GM18499 (cell line): ENCODE results near the gene COX4I1.
"Not testable (repeated sequence)": the region's sequence is repeated elsewhere in the genome, so short reads cannot be mapped to it uniquely, and the experiment has no call there.

Source experiments
- ATAC-seq: cut with Tn5 transposase; IDR thresholded peaks from one replicate; pipeline ENCODE4 v1.9.1; 2021; ENCODE audit warnings: moderate number of reproducible peaks; ENCODE audit not compliant: insufficient read depth, unreplicated experiment

COX4I1 gene

GRCh38 chr16:85821390-85822135 is 22.1 kb downstream of the COX4I1 start:
- ATAC-seq: no peak

GRCh38 chr16:85822145-85822544 is 22.6 kb downstream of the COX4I1 start:
- ATAC-seq: no peak

GRCh38 chr16:85823328-85823920 is 23.9 kb downstream of the COX4I1 start:
- ATAC-seq: no peak

DNA sequence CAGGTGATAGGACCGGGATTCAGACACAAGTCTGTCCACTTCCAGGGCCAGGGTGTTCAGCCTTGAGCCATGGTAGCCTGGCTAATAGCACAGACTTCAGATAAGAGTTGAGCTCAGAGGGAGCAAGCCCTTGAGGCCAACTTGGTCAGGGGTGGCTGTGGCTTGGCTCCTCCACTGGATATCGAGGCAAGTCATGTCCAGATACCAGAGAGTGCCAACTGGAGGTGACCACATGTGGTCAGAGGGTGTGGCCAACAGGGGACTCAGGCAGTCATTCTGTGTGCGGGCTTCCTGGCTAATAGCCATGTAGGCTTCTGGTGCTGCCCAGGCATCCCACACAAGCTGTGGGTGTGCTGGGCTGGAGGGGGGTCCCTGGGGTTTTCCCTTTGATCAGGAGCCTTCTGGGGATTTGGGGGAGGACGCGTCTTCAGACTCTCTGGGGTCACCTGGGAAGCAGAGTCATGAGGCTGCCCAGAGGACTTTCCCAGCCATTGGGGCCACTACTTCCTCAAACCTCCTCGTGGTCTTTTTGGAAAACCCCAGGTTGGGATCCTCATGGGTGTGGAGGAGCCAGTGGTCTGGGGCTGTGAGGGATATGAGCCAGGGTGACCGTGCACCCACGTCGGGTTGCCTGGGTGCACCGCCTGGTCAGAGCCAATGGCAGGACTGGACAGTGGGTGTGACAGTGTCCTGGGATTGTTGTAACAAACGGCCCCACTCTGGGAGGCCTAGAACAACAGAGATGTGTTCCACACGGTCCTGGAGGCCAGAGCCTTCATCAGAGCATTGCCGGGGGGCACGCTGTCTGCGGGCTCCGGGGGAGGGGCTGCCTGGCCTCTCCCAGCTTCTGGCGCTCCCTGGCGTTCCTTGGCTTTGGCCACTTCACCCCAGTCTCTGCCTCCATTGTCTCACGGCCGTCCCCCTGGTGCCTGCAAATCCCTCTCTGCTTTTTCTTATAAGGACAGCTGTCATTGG is 25.0 kb downstream of the COX4I1 start:
- no peak for ATAC-seq

DNA sequence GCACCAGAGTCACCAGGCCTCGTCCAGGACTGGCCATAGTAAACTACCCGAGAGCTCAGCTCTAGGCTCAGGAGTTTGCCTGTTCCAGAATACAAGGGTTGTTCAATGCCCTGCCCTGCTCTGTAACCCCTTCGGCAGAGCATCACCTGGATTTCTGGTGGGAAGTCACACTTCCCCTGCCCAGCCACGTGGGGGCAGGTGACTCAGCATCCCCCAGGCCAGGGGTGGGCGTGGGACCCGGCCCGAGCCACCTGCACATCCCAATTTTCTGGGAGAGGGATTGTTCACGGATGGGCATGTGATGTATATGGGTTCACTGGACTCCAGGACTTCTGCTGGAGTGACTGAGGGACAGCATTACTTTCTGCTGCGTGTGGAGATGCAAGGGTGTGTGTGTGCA is 25.8 kb downstream of the COX4I1 start:
- ATAC-seq: no peak

GRCh38 chr16:85826686-85827247 is 27.3 kb downstream of the COX4I1 start:
- ATAC-seq: no peak

DNA sequence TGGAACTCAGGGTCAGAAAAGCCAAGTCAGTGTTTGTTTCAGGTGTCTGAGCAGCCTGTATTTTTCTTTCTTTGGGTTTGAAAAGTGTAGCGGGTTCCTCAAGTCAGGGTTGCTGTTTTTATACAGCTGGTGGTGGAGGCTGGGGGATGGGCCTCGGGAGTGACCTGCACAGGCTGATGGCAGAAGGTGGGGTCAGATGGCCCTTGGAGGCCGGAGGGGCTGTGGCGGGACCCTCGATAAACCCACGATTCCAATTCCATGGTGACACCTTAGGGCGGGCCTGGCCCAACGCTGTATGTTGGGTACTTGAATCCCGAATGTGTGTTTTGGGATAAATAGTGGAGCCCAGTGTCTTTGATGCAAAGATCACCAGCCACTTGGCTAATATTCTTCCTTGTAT is 28.7 kb downstream of the COX4I1 start:
- ATAC-seq: no peak

DNA sequence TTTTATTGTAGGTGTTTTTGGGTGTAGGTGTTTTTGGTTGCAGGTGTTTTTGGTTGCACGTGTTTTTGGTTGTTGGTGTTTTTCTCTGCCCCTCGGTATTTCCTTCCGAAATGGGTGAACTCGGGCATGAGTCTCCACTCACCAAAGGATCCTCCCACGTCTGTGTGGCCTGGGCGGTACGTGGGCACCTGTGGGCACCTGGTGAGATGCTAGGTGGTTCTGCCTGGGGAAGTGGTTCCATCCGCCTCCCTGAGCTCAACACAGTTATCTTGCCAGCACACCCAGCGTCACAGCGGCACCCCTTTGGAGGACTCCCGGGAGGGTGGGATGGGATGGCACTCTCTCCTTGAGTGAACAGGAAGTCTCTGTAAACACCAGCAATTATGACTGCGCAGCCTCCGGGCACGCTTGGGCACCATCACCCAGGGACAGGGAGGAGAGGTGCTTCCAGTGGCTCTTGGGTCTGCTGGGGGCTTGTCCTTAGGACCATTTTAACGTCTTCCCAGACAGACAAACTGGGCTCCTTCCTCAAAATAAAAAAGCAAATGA is 29.8 kb downstream of the COX4I1 start:
- ATAC-seq: no peak

DNA sequence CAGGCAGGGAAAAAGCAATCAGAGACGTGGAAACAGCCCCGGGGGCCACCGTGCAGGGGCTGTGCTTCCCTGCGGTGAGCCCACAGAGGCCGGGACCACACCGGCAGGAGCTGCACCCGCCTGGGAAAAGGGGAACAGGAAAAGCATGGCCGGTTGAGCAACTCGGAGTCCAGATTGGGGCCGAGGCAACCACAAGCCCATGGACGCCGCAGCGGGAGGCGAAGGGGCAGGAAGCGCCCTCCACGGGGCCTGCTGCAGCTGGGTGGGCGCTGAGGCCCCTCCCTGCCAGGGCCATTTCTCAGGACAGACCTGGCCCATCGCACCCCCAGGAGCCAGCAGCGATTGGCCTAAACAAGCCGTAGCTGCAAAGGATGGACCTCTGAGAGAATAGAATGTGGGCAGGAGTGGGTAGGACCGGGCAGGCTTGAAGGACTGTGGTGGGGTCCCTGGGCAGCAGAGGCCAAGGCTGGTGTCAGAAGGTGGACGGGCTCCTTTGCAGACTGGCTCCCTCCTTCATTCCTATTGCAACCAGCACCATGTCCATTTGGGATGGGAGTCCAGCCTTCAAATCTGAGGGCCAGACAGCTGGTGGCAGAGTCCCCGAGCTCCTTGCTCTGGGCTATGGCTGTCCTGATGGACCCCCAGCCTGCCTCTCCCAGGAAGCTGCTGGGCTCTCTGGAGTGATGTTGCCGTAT is 30.4 kb downstream of the COX4I1 start:
- no peak for ATAC-seq

GRCh38 chr16:85830821-85831220 is 31.3 kb downstream of the COX4I1 start:
- no peak for ATAC-seq

- ATAC-seq: no peak
These were observed 33.2 kb downstream of the COX4I1 start for GRCh38 chr16:85832570-85833218.

DNA sequence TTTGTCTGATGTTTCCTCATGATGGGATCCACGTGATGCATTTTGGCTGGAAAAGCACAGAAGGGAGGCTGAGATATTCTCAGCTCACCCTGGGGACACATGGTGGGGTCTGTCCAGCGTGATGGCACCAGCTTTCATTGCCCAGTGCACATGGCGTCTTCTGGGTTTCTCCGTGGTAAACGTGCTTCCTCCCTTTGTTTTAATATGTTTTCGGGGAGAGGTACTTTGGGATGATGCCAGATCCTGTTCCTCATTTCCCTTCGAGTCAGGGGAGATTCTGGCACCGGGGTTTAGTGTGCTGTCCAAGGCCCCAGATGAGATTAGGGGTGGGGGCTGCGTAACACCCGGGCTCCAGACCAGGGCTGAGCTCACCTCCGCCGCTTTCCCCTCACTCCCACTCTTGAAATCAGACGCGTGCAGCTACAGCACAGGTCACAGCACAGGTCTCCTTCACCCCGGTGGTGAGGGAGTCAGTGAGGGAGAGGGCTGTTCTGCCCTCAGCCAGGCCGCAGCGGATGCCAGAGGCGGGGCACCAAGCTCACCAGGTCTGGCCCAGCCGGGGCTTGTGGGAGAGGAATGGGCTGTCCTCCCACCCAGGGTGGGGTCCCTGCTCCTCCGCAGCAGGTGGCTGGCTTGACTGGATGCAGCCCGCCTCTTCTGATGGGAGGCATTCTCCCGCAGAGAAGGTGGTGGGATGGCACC is 33.9 kb downstream of the COX4I1 start:
- ATAC-seq: no peak

GRCh38 chr16:85834741-85835140 is 35.2 kb downstream of the COX4I1 start:
- ATAC-seq: no peak

DNA sequence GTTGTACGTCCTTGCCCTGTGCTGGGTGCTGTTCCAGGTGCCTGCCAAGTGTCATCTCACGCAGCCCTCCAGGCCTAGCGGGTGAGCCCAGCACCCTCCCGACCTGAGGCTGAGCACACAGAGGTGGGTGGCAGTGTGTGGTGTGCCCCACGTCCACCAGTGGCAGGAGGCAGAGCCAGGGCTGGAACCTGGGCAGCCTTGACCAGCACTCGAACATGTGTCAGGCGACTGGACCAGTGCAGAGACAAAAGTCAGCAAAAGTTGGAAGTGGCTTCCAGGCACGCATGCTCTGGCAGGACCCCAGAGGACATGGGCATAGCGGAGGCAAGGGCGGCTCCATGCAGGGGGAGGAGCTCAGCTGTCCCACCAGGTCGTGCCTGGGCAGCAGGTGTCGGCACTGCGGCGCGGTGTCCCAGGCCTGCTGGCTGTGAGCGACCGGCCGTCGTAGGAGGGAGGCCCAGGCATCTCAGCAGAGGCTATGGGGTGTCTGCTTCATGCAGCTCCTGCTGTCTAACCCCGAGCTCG is 35.8 kb downstream of the COX4I1 start:
- ATAC-seq: no peak

- no peak for ATAC-seq
These were observed 36.6 kb downstream of the COX4I1 start for GRCh38 chr16:85835956-85836705.

DNA sequence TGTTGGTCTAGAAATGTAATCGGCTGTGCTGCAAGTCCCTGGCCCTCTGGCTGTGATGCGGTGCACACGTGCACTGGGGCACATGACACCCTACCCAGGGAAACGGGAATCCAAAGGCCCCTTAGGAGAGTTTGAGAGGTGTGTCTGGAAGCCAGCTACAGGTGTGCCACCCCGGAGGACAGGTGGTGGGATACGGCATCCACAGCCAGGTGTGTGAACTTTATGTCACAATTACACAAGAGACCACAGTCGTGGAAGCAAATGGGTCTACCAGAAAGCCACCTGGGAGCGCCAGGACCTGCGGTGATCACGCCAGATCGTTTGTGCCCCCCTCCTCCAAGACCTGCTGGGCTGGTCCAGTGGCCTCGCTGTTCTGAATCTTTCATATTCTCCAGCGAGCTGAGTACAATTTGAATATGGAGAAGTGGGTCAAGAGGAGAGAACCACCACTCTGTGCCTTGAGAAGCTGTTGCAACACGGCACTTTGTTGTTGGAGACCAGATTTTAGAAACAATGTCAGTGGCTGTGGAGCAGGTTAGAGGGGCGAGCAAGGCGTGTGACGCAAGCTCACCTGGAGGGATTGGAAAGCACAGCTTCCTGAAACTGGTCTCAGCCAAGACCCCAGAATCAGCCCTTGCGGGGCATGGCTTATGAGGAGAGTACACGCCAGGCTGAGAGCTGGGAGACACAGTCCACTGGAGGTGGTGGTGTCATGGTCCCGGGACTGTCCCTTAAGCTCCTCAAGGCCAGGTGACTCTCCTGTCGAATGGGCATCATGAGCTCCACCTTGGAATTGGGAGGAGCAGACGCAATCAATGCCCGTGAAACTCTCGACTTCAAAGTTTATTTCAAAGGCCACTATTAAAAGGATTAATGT is 37.4 kb downstream of the COX4I1 start:
- no peak for ATAC-seq

- ATAC-seq: not testable (repeated sequence)
These were observed 38.2 kb downstream of the COX4I1 start for GRCh38 chr16:85837654-85838053.
